C1 segment of cervical spinal cord (tissue), 14 donors: Measurements from ENCODE around the gene ANKS1B.
A peak's percentile ranks its signal among the peaks of the same experiment; 100 is the strongest.

ENCODE experiments used
- DNase-seq, 14 donors: peaks; one replicate each; lab custom pipeline; 2025; lab: John Stamatoyannopoulos, UW

The ANKS1B gene

GRCh38 chr12:99026332-99027054, 958.2 kb downstream of the ANKS1B start:
- DNase-seq = no peak

DNA sequence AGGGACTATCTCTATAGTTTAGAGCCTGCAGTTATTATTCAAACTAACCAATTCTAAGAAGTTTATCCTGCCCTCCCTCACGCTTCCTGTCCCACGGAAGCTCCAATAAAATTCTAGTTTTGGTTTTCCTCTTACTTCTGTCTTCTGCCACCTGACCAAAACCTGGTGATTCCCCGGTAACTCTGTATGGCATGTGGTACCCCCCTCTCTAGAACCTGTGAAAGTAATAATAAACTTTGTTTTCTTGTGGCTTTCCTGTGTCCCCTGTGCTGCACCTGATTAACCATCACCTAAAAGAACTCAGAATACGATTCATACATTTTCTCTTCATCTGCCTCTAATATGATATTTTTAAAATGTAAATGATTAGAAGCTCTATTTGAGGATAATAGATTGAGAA, 959.9 kb downstream of the ANKS1B start:
- no peak for DNase-seq

- DNase-seq = no peak
These were observed 960.5 kb downstream of the ANKS1B start for GRCh38 chr12:99024191-99024590.

DNA sequence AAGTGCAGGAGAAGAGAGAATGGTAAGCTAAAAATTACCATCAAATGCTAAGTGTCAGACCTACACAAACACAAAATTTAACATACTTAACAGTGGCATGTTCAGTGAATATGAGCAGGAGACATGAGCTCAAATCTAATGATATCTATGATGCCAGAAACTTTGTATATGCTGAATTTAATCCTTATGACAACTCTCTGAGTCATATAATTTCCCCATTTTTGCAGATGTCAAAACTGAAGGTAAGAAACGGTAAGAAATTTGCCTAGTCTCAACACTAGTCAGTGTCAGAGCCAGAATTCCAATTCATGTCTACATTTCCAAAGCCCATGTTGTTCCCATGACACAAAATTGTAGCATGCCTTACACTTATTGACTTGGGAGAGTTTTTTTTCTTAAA, 963.9 kb downstream of the ANKS1B start:
- no peak for DNase-seq

- no peak for DNase-seq
These were observed 964.9 kb downstream of the ANKS1B start for GRCh38 chr12:99019798-99020197.

- no peak for DNase-seq
These were observed 966.8 kb downstream of the ANKS1B start for GRCh38 chr12:99017971-99018370.

DNA sequence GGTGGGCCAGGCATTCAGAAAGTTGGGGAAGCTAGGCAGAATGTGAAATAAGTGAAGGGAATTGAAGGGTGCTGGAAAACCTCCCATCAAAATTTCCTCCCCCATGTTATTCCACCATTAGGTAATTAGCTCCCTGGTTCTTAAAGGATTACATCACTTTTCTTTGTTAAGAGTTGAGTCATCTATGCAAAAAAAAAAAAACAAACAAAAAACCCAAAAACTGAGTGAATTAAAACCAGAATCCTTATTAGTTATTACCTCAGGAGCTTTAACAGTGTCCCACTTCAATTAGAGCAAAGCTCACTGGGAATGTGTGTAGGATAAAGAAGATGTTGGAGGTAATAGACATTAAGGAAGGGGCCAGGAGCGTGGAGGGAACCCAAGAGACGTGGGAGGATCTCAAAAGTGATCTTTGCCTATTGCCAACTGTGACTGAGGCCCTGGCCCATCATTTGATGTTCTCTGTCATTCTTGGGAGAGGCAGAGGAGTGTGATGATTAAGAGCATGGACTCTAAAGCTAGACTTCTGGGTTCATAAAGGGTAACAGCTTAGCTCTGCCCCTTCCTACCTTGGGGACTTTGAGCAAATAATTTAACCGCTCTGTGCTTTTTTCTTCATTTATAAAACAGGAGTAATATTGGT, 975.0 kb downstream of the ANKS1B start:
- DNase-seq = no peak

GRCh38 chr12:99005601-99006000, 979.1 kb downstream of the ANKS1B start:
- DNase-seq = no peak

GRCh38 chr12:99004799-99005466, 979.8 kb downstream of the ANKS1B start:
- DNase-seq = peak in 1 of 14 donors; percentile 48

- DNase-seq = no peak
These were observed 982.0 kb downstream of the ANKS1B start for GRCh38 chr12:99002731-99003130.

DNA sequence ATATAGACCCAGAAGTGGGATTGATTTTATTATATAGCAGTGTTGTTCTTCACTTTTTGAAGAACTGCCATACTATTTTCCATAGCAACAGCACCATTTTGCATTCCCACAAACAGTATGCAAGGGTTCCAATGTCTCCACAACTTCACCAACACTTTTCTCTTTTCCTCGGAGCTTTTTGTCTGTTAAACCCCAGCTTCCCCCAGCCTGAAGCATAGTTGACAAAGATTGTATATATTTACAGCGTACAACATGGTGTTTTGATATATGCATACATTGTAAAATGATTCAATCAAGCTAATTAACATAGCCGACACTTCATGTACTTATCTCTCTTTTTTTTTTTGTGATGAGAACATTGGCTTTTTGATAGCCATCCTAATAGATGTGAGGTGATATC, 982.6 kb downstream of the ANKS1B start:
- no peak for DNase-seq

GRCh38 chr12:98999559-98999958, 985.2 kb downstream of the ANKS1B start:
- peak in 1 of 14 donors; percentile 40 for DNase-seq

GRCh38 chr12:98998697-98999299, 985.9 kb downstream of the ANKS1B start:
- peak in 2 of 14 donors; percentile 26 to 40 for DNase-seq

DNA sequence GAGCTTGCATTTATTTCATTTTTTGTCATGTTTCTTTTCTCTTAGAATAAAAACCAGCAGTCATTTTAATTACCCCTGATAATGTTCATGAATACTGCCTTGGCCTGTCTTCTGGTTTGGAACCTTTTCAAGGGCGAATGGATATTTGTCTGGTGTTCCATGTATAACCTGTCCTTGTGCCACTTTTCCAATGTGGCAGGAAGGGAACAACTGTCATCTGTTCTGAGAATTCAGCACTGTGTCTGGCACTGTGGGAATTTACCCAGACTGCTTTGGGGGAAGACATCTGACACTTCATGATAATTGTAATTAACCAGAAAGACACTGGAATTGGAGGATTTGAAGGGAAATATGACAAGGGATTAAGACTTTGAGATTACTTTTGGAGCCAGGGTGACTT, 986.8 kb downstream of the ANKS1B start:
- peak in 1 of 14 donors; percentile 74 for DNase-seq

DNA sequence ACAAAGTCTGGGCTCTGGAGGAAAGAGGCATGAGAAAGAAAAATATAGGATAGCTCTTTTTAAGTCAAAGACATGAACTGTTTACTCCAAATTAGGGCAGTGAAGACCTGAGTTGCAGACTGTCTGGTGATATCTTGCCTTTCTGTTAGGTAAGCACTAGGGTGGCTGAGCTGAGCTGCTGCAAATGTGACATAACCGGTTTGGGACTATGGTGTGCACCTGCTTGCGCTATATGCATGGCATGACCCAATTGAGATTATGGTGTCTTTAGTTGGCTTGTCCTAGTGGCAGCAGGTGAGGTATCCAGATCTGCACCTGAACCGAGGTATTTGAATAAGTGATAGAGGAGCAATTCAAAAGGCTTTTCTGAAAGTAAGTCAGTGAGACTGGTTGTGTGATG, 994.1 kb downstream of the ANKS1B start:
- no peak for DNase-seq

DNA sequence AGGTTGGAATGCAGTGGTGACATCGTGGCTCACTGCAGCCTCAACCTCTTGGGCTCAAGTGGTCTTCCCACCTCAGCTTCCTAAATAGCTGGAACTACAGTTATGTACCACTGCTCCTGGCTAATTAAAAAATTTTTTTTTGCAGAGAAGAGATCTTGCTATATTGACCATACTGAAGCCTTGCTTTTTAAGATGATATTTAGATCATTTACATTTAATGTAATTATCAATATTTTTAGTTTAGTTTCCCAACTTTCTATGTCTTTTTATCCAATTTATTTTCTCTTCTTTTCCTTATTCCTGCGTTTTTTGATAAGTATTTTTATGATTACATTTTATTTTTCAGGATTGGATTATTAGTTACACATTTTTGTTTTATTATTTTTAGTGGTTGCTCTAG, 999.6 kb downstream of the ANKS1B start:
- DNase-seq = no peak

DNA sequence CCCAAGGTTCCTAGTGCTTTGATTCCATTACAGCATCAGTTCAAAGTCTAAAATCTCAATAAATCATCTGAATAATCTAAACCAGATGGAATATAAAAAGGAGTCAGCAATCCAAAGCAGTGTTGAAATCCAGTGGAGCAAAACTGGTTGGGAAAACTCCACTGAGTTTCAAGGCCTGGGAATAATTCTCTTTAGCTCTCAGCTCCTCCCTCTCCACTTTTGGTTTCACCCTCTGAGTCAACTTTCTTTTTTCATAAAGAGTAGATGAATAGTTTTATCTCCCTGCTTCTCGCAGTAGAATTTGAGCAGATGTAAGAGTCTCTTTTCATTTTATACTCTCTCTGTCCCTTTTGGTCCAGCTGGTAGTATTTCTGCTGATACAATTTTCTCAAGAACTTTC, 1001.1 kb downstream of the ANKS1B start:
- DNase-seq = no peak

GRCh38 chr12:98980508-98980907, 1004.2 kb downstream of the ANKS1B start:
- DNase-seq = no peak

GRCh38 chr12:98977186-98977585, 1007.5 kb downstream of the ANKS1B start:
- DNase-seq = no peak

DNA sequence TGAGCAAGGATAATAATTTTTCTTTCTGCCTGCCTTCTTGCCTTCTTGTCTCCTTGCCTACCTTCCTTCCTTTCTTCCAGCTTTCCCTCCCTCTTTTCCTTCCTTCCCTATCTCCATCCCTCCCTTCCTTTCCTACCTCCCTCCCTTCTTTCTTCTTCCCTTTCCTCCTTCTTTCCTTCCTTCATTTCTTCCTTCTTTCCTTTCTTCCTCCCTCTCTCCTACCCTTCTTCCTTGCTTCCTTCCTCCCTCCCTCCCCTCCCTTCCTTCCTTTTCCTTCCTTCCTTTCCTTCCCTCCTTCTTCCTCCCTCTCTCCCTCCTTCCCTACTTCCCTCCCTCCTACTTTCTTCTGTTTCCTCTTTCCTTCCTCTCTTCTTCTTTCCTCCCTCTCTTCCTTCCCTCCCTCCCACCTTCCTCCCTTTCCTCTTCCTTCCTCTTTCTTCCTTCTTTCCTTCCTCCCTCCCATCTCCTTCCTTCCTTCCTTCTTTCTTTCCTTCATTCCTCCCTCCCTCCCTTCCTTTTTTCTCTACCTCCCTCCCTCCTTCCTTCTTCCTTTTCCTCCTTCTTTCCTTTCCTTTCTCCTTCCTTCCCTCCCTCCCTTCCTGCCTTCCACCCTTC, 1009.9 kb downstream of the ANKS1B start:
- no peak for DNase-seq

GRCh38 chr12:98973395-98973794, 1011.3 kb downstream of the ANKS1B start:
- no peak for DNase-seq

- DNase-seq = no peak
These were observed 1013.8 kb downstream of the ANKS1B start for GRCh38 chr12:98970950-98971349.
